Fibroblast of the conjunctiva (primary cell): ENCODE results near the gene SHLD2.
A peak's percentile ranks its signal among the peaks of the same experiment; 100 is the strongest.
"Not testable (repeated sequence)": the region's sequence is repeated elsewhere in the genome, so short reads cannot be mapped to it uniquely, and the experiment has no call there.

Experiments
- DNase-seq: peaks from one replicate; pipeline ENCODE4 v3.0.0-alpha.2; 2010; ENCODE audit warnings: low read depth

The SHLD2 gene

DNA sequence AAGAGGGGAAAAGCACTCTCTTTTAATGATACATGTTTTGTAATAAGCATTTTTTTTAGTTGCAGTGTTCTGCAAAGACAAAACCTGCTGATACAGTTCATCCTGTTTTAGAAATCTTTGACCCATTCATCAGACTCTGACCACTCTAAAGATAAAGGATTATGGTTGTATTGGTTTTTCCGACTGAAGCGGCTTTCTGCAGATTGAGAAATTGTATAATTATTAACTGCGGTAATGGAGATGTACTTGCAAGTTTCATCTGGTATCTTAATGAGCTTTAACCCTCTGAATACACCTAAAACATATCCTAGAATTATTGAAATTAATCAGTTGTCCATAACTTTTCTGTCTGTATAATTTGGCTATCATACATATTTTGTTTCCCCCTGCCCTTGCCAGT lies 50.6 kb downstream of the SHLD2 start:
- DNase-seq, result not testable (repeated sequence)

DNA sequence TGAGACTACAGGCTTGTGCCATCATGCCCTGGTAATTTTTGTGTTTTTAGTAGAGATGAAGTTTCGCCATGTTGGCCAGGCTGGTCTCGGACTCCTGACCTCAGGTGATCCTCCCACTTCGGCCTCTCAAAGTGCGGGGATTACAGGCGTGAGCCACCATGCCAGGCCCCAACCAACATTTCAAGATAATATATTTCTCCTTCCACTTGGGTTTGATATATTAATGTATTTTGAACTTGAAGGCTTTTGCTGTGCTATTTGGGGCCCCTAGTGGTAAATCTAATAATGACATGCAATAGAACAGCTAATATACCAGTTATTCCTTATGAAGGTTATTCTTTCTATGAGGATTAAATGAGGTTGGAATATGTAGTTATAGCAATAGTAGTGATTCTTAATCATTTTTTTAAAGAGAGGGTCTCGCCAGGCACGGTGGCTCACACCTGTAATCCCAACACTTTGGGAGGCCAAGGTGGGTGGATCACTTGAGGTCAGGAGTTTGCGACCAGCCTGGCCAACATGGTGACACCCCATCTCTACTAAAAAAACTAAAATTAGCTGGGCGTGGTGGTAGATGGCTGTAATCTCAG lies 54.1 kb downstream of the SHLD2 start:
- DNase-seq, result not testable (repeated sequence)

DNA sequence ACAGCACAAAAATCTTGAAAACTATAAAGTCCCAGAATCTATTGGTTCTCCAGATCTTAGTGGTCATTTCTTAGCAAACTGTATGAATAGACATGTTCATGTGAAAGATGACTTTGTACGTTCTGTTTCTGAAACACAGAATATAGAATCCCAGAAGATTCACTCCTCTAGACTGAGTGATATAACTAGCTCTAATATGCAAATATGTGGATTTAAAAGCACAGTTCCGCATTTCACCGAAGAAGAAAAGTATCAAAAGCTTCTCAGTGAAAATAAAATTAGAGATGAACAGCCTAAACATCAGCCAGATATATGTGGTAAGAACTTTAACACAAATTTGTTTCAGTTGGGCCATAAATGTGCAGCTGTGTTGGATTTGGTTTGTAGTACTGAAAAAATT lies 56.5 kb downstream of the SHLD2 start:
- not testable (repeated sequence) for DNase-seq

DNA sequence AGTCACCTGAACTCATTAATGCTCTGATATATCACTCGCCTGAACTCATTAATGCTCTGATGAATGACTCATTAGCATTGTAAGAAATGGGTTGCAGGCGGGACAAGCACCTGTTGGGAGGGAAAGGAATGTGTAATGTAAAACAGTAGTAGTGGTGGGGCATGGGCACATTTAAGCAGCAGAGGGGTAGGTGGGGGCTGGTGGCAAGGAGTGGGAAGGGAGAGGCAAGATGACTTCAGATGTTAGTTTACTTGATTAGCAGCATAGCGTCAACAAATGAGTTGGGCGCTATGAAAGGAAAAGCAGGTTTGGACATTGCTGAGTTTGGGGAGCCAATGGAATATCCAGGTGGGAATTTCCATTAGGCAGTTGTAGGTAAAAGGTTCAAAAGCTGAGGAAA lies 61.8 kb downstream of the SHLD2 start:
- not testable (repeated sequence) for DNase-seq

DNA sequence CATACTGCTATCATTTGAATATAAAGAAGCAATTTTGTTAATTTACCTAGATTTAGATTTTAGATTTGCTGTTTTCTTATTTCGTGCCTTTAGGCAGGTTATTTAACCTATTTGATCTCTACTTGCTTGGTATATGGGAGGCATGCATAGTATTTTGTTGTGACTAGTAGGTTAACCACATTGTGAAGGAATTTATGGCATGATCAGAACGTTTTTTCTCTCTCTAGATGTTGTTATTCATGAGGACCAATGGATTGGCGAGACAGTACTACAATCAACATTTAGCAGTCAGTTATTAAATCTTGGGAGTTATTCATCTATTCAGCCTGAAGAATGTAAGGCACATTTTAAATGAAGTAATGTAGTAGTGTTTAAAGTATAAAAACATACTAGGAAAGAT lies 62.8 kb downstream of the SHLD2 start:
- peak; percentile 5 for DNase-seq

DNA sequence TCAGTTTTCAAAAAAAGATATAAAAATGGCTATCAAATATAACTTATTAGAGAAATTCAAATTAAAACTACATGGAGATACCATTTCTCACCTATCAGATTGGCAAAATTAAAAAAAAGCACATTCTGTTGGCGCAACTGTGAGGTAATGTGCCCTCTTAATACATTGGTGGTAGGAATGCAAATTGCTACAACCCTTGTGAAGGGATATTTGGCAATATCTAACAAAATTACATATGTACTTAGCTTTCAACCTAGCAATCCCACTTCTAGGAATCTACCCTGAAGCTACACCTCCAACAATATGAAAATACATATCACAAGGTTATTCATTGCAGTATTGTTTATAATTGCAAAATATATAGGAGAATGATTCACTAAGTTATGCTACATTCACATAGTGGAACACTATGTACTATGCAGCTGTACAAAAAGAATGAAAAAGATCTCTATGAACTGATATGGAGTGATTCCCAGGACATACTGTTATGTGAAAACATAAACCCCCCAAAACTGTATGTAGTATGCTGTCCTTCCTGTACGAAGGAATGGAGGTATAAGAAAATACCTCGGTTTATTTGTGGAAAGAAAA lies 67.8 kb downstream of the SHLD2 start:
- DNase-seq, result peak; percentile 17

DNA sequence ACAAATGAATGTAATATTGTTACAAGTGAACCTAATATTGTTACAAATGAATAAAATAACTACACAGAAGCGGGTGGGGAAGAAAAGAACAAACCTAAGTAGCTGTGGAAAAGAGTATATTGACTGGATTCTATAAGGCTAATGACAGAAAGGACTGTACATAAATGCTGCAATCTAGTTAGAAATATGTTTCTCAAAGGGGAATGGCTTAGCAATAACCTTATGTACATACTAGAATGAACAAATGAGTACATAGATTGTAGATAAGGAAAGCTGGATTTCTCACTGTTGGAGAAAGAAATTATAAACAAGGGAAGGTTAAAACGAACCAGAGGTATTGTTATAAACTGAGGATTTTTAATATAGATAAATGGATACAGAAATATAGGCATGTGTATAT lies 68.4 kb downstream of the SHLD2 start:
- not testable (repeated sequence) for DNase-seq

DNA sequence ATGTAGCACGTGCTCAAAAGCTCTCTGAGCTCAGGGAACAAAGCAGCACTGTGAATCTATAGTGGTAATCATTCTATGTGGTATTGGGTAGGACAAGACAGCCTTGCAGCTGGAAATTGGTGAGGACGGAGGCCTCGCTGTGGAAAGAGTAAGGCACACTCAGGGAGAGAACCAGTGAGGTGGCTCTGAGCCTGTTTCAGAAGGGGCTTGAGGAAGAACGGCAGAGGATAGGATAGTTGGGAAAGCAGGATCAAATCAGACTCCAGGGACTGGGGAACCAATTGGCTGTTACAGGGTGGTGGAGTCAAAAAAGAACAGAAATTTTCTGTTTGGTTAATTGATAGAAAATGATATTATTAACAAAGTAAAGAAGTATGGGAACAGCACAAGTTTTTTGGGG lies 74.9 kb downstream of the SHLD2 start:
- DNase-seq, result not testable (repeated sequence)

DNA sequence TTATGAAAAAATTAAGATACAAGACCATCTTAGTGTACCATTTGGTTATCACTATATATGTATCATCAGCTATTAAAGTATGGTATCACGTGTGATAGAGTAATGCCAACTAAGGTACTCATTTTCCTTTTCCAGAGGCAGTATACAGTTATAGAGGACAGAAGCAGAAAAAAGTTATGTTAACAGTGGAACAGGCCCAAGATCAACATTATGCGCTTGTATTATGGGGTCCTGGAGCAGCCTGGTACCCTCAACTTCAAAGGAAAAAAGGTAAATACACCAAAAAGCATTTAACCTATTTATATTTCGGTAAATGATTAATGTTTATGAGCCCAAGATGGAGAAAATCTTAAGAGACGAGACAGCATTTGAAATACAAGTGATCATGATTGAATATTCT lies 75.7 kb downstream of the SHLD2 start:
- DNase-seq, result not testable (repeated sequence)

DNA sequence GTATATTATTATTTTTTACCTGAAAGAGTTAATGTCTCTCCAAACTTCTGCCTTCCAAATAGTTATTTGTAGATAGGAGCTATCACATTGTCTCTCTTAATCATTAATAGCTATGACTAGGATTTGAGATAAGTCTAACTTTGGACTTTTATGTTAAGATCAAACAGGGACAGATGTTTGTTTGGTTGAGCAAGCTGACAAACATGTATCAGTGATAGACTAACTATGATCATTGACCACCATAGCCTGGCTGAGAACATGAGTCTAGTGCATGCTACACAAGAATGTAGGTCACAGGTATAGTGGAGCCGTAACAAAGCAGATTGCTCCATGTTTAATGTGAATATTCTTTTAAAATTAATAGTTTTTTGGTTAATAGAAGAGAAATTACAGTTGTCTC lies 76.7 kb downstream of the SHLD2 start:
- not testable (repeated sequence) for DNase-seq

DNA sequence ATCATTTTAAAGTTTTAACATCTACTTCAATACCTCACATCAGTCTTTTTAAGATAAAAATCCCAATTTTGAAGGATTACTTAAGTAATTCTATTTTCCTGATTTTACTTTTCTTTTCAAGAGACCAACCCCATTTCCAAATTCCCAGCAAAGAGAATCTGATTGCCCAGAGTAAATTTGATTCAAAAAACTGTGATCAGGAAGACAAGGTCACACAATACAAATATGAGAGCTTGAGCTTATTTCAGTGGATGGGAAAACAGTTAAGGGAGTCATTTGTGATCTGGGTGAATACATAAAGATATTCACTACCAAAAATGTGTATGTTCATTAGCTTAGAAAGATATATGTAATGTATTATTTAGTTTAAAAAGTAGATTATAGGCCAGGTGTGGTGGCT lies 77.2 kb downstream of the SHLD2 start:
- DNase-seq, result not testable (repeated sequence)

DNA sequence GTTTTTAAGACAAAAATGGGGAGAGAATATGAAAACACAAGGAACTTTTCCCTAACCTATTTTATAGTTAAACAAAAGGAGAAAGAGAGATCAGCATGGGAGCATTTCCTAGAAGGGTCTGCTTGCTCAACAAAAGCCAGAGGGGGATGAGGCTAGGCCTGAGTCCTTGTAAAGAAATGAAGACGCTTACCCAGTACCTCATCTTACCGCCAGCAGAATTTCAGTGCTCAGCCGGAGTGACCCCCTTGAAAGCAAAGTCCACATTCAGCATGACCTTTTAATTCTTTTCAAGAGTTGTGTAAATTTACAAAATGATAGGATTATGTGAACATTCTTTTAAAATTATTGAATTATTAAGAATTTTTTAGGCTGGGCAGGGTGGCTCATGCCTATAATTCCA lies 82.6 kb downstream of the SHLD2 start:
- DNase-seq, result not testable (repeated sequence)

DNA sequence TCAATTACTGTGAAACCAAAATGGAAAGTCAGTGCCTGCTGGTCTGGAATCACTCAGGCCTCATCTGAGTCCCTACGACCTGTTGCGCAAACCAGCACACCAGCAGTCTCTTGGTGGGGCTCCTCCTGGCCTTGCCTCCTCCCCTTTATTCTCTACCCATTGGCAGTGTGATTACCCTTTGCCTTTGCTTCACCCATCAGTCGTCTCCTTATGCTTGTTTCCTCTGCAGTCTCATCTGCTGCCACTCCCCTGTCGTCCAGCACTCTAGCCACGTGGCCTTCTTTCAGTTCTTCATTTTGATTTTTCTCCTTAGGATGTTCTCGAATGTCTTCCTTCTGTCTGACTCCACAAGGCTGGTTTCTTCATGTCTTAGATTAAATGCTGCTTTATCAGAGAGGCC lies 89.4 kb downstream of the SHLD2 start:
- DNase-seq, result peak; percentile 26

DNA sequence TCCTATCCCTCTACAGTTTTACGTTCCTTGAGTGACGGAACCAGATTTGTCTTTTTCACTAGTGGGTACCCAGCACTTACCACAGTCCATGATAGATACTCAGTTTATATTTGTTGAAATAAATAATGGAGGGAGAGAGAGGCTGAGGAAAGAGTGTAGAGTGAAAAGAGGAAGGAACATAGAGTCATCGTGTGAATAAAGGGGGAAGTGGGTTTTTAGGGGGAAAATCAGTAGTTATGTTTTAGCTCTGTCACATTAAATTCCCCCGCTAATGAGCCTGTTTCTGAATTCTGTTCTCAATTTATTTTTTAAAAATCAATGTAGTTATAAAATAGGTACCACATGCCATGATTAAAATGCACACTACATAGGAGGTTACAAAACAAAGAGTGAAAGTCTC lies 91.0 kb downstream of the SHLD2 start:
- DNase-seq, result not testable (repeated sequence)

DNA sequence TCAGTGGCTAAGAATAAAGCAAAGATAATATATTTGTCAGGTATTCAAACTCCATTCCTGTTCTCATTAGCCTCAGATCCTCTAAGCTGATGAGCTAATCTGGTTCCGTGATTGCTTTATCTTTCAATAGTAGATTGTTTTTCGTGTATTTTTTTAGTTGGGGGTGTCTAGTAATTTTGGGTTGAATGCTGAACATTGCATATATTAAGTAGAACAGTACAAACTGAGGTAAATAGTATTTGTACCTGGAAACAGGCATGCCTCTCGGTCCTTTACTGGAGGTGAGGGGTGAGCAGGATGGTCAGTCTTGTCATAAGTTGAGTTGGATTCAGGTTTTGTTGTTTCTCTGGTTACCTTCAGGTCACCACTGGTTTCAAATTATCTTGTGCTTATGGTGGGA lies 92.6 kb downstream of the SHLD2 start:
- DNase-seq, result not testable (repeated sequence)

DNA sequence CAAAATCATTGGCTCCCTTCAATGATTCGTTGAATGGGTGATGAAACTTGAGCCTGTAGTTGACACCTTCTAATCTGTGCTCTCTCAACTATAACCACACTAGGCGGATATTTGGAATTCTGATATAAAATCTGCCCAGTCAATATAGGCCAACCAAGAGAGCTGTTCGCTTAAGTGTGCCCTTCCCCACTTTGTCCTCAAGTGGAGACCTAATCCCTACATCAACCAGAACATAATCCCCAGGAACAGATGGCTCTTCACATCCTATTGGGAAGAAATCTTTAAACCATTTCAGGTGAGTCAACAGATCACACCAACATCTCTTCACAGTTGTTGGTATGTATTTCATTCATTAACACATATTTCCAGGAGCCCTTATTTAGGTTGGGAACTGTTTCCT lies 96.8 kb downstream of the SHLD2 start:
- DNase-seq, result not testable (repeated sequence)

DNA sequence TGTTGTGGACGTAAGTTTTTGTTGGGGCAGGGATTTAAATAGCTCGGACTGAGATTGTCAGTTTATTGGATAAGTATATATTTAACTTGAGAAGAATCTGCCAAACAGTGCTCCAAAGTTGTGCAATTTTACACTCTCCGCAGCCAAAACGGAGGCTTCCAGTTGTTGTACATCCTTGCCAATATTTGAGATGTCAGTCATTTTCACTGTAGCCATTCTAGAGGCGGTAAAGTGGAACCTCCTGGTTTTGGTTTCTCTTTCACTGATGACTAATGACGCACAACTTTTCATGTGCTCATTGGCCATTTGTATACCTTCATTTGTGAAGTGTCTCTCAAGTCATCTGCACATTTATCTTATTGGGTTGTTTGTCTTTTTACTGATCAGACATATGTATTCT lies 105.9 kb downstream of the SHLD2 start:
- DNase-seq, result peak; percentile 36

DNA sequence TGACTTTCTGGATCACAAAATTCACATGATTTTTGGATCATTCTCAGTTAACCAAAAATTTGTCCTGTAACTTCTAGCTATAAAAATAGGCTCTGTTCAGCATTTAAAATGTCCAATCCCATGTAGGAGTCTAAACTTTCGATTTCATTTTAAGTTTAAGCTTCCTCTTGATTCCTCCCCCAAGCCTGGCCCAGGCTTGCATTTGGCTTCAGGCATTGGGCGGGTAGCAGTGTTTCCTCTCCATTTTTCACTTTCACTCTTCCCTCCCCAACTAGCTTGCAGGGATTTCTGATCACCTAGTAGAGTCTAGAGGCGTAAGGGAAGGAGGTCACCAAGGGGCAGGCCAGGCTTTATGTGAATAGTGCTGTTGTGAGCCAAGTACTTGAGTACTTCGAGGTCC lies 109.8 kb downstream of the SHLD2 start:
- not testable (repeated sequence) for DNase-seq

DNA sequence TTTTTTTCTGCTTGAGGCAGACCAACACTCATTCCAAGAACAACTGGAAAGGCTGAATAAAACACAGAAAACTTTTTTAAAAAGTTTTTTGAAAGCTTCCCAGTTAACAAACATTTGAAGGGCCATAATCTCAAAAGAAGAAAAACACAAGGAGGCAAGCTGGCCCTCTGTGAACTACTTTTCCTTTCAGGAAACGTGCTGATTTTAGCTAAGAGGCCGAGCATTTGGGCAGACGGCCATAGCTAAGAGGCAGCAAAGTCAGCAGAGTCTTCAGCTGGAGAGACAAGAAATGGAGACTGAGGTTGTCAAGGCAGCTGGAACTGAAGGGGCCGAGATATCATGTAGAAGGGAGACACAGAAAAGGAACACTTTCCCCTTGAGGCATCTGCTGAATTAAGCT lies 111.9 kb downstream of the SHLD2 start:
- not testable (repeated sequence) for DNase-seq

DNA sequence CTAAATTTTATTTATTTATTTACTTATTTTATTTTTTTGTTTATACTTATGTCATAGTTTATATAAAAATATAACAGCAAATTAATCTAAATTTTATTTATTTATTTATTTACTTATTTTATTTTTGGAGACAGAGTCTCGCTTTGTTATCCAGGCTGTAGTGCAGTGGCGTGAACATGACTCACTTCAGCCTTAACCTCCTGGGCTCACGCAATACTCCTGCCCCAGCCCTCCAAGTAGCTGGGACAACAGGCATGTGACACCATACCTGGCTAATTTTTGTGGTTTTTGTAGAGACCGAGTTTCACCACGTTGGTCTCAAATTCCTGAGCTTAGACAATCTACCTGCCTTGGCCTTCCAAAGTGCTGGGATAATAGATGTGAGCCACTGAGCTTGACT lies 115.3 kb downstream of the SHLD2 start:
- DNase-seq, result not testable (repeated sequence)

DNA sequence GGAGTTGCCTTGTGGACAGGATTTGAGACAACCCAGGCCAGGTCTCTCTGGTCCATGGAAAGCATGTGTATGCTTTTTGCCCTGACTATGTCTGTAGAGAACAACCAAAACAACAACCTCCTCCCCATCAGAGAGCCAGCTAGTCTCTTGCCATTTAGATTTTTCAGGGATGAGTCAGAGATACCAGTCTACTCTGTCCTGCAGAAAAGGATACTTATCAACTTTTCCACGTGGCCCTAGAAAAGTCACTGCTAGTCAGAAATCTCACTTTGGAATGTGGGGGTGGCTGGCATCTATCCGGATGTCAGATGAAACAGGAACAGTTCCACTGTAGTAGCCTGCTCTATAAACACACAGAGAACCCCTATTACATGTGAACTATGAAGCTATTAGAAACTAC lies 116.8 kb downstream of the SHLD2 start:
- DNase-seq, result not testable (repeated sequence)

DNA sequence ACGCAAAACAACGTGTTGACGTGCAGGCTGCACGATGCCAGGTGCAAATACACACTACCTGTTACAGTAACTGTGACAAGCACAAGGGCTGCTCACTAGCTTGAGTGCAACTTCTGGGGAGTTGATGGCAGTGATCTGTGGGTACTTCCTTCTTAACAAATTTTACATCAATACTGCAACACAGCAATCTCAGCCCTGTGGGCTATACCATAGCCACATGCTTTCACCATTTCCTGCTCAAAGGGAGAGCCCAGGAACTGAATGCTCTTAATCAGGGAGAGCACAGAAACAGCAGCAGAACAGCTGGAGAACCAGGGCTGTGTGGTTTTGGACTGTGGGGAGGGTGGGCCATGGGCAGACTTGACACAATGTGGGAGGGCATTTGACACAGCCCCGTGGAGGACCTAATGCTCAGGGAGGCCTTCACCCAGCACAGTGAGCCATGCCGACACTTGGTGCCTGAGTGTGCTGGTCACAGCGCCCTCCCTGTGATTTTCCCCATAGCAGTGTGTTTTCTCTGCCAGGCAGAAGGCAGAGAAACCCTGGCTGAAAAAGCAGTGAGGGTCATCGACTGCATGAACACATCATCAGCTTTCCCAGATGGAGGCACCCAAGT lies 118.3 kb downstream of the SHLD2 start:
- not testable (repeated sequence) for DNase-seq

DNA sequence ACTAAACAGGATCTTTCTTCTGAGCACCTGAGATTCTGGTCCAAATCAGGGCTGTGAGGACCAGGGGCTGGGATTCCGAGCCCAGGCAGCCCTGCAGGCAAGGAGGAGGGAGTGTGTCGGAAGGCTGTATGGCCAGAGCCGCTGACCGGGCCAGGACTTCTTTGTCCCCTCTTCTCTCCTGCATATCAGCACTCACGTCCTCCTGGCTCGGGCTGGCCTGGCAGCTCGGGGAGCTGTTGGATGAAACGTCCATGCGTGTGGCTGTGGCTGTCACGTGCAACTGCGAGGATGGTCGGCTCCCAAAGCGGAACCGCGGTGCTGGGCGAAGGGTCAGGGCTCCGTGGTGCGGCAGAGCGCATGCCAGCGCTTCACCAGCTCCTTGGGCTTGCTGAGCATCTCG lies 118.8 kb downstream of the SHLD2 start:
- DNase-seq, result not testable (repeated sequence)

DNA sequence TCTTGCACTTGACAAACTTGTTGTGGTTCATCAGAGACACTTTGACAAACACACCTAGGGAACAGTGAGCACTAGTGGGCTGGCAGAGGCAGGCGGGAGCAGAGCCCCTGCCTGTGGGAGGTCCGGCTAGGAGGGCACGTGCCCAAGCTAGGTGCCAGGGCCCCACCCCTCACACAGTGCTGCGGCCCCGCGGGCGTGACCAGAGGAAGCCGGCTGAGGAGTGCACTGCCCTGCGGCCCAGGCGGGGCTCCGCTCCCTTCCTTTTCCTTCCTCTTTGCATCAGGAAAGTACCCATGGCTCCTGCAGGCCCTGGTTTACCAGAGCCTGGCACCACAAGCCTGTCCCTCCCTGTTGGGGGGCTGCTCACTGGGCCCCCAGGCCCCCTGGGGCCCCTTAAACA lies 121.1 kb downstream of the SHLD2 start:
- DNase-seq, result not testable (repeated sequence)
